HEK293T (cell line): Measurements from ENCODE around the gene KCNMB4.

ENCODE experiments used
- FOXA1 ChIP-seq: fragments of 450-650 bp; IDR thresholded peaks from 2 replicates; pipeline ENCODE4 v1.6.1; 2016; ENCODE audit warnings: mild to moderate bottlenecking
- FOXK2 ChIP-seq: fragments of 450-650 bp; IDR thresholded peaks from 2 replicates; pipeline ENCODE4 v1.6.1; 2016; ENCODE audit warnings: mild to moderate bottlenecking
- LEF1 ChIP-seq: fragments of 450-650 bp; IDR thresholded peaks from 2 replicates; pipeline ENCODE4 v1.6.1; 2017; ENCODE audit warnings: mild to moderate bottlenecking, borderline replicate concordance

DNA sequence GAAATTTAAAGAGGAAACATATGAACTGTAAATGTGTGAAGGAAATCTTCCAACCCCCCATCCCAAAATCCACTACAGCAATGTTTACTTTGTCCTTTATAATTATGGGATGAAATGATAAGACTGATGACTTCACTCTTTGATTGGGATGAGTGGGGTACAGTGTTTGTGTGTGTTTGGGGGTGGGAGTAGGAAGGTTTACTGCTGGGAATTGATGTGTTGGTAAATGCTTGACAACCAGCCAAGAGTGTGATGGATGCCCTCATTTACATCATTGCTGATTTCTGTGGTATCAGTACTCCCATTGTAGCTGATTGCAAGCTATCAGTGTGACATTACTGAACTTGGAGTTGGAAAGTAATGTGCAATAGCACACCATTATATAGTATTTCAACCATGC, 90.9 kb downstream of the KCNMB4 start:
- no peak for TF ChIP-seq FOXA1
- no peak for TF ChIP-seq FOXK2
- no peak for TF ChIP-seq LEF1
